Activated CD4-positive, alpha-beta T cell treated with anti-CD3 and anti-CD28 coated beads, Interleukin-2, amount 50 U/mL, for 1 hour (primary cell): ENCODE data around the gene USP24.
"Not testable (repeated sequence)": the region's sequence is repeated elsewhere in the genome, so short reads cannot be mapped to it uniquely, and the experiment has no call there.

Experiments used
- DNase-seq: peaks from one replicate; pipeline ENCODE4 v3.0.0-alpha.2; 2020

Gene USP24

DNA sequence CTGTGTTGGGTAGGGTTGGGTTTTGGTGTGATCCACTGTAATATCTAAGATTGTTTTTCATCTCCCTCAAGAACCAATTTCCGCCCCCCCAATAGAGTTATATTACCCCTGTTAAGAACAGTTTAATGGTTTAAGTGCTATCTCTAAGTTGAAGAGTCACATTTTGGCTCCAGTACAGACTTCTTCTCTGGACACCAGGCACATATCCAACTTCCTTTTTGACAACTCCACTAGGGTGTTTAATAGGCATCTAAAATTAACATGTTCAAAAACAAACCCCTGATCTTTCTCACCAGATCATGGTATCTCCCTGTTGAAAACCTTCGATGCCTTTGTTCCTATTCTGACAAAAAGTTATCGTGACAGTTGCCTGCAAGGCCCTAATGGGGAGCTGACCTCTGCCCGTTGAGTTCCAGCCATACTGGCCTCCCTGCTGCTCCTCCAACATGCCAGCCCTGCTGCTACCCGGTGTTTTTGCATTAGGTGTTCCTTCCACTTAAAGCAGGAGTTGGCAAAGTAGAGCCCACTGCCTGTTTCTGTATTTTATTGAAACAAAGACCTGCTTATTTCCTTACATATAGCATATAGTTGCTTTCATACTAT lies 18.6 kb downstream of the USP24 start:
- DNase-seq, result no peak

DNA sequence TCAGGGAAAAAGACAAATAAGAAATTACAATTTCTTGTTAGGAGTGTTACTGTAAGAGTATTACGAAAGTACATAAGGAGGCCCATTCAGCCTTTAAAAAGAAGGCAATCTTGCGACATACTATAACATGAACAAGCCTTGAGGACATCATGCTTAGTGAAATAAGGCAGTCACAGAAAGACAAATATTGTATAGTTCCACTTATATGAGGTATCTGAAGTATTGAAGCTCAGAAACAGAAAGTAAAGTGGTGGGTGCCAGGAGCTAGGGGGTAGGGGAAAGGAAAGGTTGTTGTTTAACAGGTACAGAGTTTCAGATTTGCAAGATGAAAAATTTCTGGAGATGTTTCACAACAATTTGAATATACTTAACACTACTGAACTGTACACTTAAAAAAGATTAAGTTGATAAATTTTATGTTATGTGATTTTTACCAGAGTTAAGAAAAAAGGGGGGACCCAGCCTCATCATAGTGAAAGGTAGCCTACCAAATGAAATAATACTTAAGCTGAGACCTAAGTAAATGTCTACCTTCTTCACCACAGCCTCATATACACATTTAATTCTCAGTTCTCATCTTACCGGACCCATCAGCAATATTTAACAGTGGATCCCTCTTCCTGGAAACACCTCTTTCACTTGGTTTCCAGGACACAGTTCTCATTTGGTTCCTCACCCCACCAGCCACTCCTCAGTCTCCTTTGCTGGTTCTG lies 19.5 kb downstream of the USP24 start:
- no peak for DNase-seq

DNA sequence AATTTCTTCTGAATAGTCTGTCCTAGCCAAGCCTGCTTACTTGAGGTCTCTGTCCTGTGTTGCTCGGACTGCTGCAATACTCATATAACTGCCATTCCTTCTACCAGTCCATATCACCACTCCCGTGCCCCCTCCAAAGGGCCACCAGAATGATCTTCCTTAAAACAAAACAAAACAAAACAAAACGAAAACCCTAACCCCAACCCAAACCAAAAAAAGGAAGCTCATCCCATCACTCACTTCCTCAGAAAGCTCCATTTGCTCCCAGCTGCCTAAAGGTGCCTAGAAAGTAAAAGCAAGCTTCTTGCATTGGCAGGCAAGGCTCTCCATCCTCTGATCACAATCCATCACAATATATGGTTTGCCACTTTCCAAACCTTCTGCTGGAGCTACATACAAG lies 20.3 kb downstream of the USP24 start:
- DNase-seq, result no peak

DNA sequence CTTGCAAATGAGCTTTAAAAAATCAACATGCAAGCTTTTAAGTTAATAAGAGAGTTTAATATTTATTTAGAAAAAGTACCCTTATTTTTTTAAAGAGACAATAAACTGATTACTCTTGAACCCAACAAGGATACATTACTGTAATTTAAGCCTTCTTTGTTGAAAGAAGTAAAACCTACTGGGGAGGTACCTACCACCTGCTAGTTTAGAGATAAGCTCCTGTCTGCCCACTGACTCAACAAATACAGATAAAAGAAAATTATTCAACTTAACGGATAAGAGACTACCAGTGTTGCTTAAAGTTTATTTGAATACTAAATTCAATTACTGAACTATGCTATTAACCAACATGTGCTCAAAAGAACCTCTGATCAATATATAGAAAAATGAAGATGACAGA lies 23.1 kb downstream of the USP24 start:
- DNase-seq, result no peak

DNA sequence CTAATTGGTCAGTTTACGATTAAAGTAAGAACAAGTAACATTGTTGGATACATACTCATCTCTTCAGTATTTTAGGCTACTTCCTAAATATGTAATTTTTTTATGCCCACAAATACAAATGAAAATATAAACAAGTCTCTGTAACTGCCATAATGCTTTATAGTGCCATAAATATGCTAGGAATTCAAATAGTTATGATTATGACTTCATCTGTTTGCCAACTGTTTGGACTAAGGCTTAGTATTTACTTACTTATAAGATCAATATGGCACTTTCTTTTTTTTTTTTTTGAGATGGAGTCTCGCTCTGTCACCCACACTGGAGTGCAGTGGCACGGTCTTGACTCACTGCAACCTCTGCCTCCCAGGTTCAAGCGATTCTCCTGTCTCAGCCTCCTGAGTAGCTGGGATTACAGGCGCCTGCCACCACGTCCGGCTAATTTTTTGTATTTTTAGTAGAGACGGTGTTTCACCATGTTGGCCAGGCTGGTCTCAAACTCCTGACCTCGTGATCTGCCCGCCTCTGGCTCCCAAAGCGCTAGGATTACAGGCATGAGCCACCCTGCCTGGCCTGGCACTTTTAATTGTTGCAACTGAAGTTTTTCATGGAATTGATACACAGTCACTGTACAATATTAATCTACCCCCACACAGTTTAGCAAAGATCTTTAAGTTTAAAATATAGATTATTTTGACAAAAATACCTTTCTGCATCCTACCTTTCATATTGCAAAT lies 23.8 kb downstream of the USP24 start:
- not testable (repeated sequence) for DNase-seq

DNA sequence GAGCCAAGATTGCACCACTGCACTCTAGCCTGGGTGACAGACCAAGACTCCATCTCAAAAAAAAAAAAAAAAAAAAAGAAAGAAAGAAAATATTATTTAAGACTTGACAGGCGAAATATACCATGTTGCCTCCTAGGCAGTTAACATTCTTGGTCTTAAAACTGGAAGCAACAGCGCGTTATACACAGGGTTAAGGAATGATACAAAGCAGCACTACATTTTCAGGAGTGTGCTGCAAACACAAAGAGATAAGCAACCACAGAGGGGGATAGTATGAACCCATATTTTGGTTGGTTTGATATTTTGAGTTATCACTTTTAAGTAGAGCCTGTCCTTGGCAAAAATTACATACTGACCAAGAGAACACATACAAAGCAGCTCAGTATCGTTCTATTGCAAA lies 25.1 kb downstream of the USP24 start:
- no peak for DNase-seq

DNA sequence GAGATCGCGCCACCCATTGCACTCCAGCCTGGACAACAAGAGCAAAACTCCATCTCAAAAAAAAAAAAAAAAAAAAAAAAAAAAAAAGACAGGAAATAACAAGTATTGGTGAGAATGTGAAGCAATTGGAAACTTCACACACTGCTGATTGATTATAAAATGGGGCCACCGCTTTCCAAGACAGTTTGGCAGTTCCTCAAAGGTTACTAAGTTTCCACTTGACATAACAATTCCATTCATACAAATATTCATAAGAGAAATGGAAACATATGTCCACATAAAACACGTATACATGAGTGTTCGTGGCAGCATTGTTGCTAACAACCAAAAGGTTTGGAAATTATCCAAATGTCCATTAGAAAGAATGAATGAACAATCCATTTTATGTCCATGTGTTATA lies 26.3 kb downstream of the USP24 start:
- no peak for DNase-seq

DNA sequence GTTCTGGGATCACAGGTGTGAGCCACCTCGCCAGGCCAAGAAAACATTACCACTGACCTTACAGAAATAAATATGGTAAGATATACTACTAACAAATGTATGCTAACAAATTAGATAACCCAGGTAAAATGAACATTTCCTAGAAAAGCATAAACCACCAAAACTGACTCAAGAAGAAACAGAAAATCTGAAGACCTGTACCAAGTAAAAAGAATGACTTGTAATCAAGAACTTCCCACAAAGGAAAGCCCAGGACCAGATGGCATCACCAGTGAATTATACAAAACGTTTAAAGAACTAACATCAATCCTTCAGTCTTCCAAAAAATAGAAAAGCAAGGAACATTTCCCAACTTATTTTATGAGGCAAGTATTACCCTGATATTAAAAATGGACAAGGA lies 29.3 kb downstream of the USP24 start:
- DNase-seq, result no peak

DNA sequence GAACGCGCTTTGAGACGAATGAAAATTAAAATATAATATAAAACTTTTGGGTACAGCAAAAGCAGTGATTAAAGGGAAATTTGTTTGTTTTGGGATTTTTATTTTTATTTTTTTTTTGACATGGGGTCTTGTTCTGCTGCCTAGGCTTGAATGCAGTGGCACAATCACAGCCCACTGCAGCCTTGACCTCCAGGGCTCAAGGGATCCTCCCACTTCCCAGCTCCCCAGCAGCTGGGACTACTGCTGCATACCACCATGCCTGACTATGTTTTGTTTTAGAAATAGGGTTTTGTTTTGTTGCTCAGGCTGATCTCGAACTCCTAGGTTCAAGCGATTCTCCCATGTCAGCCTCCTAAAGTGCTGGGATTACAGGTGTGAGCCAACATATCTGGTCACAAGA lies 30.3 kb downstream of the USP24 start:
- DNase-seq, result no peak

DNA sequence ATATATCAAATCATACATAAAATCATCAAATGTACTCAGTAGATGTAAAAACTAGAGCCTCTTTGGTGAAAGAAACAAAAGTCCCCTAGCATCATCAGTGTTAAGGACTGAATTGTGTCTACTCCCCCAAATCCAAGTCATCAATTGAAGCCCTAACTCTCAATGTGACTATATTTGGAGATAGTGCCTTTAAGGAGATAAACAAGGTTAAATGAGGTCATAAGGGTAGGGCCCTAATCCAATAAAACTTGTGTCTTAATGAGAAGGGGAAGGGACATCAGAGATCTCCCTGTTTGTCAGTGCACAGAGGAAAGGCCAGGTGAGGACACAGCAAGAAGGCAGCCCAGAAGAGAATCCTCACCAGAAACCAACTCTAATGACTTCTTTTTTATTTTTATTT lies 33.5 kb downstream of the USP24 start:
- DNase-seq, result no peak

DNA sequence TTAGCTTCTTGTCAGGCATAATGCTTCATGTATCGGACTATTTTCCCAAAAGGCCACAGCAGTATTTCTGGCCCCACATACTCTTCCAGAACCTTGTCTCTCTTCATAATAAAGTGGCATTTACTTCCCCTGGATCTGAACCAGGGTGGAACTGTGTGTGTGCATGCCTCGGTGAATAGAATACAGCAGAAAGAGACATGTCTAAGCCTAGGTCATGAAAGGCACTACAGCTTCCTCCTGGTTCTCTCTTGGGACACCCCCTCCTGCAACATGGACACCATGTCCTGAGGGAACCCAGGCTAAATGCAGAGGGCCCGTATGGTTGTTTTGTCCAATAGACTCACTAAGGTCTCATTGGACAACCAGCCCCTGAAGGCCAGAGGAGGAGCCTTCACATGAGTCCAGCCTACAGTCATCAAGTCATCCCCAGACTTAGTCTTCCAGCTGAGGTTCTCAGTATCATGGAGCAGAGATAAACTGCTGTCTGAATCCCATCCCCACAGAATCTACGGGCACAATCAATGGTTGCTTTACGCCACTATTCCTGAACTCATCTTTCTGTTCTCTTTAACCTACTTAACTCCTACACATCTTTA lies 35.0 kb downstream of the USP24 start:
- no peak for DNase-seq

DNA sequence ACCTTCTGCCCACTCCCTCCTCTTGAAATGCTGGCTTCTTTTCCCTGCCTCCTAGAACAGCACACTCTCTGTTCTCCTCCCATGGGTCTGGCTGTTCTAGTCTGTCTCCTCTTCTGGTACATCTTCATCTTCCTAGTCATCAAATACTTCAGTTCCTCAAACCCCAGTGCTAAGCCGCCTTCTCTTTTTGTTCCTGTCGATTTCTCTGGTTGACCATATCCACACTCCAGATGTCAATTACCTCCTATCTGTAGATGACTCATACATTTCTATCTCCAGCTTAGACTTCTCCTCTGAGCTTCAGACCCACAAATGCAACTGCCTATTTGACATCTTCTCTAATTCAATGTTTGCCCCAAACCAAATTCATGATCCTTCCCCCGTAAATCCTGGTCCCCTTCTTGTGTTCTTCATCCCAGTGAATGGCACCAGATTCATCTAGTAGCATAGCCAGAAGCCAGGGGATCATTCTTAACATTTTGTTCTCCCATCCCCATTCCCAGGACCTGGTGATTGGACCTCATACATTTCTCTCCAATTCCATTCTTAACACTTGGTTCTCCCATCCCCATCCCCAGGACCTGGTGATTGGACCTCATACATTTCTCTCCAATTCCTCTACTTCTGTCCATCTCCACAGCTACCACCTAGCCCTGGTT lies 35.9 kb downstream of the USP24 start:
- no peak for DNase-seq

DNA sequence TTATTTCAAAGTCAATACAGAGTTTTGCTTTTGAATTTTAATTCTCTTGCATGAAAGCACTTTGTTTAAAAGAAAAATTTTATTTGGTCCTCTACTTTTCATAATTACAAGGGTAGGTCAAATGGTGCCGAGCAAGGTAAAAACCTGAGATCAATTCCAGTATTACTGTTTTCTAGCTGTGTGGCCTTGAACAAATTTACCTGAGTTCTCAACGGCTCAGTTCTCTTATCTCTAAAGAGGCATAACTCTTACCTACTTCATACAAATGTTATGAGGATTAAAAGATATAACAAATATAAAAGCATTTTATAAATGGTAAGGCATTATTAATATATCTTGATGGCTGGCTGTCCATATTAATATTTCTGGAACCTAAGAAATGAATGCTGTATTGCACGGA lies 42.5 kb downstream of the USP24 start:
- DNase-seq, result no peak

DNA sequence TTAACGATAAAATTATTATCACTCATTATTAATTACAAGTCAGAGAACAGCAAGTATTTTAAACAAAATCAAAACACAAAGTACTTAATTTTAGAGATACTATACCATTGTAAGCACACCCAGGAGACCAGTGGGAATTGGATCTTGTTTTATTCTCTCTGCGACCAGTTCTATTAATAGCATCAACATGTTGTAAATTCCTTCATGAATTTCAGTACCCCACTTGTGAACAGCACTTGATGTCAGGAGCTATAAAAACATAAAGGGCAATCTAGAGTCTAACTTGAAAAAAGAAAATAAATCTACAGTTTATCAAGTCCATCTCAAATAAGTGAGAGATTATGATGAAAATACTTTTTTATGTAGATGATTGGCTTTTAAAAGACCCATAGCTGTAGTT lies 42.9 kb downstream of the USP24 start:
- DNase-seq, result no peak

DNA sequence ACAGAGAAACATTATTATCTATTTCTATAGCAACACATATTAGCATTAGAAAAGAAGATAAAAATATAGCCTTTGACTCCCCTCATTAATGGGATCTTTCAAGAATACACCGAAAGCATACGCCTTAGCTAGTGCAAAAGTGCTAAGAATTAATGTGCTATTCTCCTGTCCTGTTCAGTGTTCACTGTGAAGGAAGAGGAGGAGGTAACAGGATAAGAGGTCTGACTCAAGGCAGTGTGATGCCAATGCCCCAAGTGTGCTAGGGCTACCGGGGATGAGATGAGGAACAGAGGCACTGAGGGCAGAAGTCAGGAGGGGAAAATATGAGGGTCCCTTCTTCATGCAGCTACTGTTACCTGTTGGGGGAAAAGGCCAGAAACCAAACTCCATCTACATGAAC lies 43.5 kb downstream of the USP24 start:
- no peak for DNase-seq

DNA sequence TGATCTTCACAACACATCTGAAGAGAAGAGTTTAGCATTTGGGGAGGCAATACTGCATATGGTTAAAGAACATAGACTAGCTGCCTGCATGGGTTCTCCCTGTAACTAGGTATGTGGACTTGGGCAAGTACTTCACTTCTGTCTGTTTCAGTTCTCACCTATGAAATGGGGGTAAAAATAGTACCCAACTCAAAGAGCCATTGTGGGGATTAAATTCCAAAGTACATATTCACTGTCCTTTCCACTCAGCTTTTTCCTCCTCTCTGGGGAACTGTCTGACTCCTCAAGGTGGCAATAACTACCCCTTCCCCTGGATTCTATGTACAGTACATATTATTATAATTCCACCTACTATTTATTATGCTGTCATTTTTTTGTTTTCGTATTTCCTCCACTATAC lies 44.7 kb downstream of the USP24 start:
- DNase-seq, result no peak

DNA sequence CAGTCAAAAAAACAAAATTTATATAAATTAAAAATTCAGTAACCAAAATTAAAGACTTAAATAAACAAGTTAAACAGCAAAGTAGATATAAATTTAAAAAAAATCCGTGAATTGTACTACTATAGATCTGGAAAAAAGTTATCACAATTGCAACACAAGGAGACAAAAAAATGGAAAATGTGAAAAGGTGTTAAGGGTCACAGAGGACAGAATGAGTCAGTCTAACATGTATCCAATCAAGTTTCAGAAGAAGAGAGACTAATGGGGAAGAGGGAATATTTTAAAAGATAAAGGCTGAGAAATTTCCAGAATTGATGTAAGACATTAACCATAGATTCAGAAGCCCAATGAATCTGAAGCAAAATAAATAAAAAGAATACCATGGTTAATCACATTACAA lies 46.0 kb downstream of the USP24 start:
- no peak for DNase-seq

DNA sequence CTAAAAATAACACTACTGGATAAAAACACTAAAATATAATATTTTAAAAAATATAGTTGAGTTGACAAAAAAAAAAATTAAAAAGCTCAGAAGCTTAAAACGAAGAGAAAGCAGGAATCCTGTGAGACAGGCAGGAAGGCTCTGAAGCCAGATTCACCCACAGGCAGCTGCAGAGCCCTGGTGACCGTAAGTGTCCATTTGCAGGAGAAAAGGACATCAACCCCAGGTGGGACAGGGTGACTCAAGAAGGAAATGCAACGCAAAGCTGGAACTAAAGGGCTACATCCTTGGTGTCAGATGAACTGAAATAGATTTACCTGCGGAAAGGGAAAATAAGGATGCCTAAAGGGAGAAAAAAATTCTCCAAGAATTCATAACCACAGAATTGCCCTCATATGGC lies 46.8 kb downstream of the USP24 start:
- DNase-seq, result no peak

DNA sequence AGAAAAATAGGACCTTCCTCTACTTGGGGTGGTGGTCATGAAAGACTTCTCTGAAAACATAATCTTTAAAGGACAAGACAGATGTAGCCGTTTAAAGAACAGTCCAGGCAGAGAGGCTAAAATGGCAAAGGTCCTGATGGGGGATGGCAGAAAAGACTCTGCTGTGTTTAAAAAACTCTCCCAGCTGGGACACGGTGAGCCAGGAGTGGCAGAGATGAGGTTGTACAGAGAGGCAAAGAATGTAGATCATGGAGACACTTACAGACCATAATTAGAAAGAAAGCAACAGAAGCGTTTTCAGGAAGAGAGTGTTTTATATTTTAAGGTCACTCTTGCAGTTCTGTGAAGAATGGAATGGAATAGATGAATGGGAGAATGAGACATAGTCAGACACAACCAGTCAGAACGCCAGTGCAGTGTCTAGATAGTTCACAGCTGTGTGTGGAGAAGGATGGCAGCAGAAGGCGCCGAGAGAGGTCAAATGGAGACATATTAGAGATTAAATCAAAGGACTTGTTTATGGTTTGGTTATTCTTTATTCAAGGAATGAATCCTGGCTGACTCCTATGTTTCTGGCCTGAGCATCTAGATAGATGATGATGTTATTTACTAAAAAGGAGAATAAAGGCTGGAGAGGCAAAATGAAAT lies 47.8 kb downstream of the USP24 start:
- no peak for DNase-seq

DNA sequence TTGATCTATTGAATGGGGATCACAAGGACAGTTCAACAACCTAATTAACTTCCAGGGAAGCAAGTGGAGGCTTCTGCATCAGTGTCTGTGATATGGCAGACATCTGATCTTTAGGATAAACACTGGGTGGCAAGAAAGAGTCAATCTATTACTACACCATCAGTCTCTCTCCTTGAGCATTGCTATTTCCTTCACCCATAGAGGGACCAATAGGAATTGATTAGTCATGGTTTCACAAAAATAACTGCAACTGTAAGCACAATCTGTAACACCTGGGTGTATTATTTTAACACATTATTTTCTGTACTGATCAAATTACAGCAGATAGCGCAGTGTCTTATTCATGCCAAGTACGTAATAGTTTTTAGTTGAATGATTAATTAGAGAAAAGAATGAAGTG lies 50.3 kb downstream of the USP24 start:
- no peak for DNase-seq

DNA sequence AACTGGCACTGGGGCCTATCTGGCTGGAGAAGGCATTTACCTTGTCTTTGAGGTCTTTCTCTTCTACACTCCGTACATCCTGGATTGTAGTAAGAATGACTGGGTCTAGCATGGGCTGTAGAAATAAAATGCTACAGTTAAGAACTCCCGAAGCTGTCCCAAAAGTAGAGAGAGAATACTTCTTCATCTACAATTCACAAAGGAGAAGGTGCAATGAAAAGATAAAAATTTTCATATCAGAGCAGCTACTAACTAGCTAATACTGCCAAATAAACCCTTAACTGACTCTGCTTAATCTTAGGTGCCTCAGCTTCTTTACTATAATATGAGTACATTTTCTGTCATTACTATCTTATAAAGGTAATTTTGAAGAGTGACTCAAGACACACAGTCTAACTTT lies 55.6 kb downstream of the USP24 start:
- DNase-seq, result no peak

DNA sequence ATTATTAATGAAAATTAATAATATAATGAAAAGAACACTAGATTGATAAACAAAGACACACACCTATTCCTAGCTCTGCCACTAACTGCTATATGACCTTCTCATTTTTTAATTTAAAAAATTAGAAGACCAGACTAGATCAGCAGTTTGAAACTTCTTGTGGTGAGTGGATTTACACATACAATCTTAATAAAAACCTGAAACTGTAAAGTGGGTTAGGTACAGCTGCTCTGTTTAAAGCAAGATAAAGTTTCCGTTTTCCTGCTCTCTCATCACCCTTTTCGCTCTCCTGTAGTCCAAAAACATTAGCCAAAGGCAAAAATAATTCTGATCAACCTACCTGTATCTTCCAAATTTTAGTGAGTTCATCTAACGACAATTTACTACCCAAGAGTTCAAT lies 58.6 kb downstream of the USP24 start:
- no peak for DNase-seq

DNA sequence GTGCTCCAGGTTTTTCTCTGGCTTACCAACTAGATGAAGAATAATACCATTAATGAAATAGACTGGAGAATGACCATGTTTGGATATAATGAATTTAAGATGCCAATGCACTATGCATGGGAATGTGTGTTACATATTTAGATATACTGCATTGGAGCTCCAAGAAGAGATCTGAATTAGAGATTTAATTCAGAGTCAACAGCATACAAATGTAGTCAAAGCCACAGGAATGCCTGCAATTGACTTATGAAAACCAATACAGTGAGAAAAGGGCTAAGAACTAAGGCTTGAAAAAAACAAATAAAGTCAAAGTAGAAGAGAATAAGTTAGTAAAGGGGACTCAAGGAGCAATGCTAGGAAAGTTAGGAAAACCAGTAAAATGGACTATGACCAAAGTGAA lies 59.1 kb downstream of the USP24 start:
- DNase-seq, result no peak
